Adipocyte (in vitro differentiated cells): ENCODE results near the gene BMP6.

Experiments
- DNase-seq: peaks from one replicate; pipeline ENCODE4 v3.0.0-alpha.2; 2015; ENCODE audit warnings: low read depth
- H3K27me3 ChIP-seq: replicated peaks from 2 replicates; pipeline ENCODE4 v1.7.0; 2013; ENCODE audit warnings: mild to moderate bottlenecking, low read length, moderate library complexity; ENCODE audit not compliant: control insufficient read depth, insufficient read depth
- H3K36me3 ChIP-seq: 2 replicates; pipeline ENCODE4 v1.7.0; 2013; ENCODE audit warnings: low read length, mild to moderate bottlenecking, moderate library complexity; ENCODE audit not compliant: control insufficient read depth, insufficient read depth, severe bottlenecking
- H3K4me1 ChIP-seq: 2 replicates; pipeline ENCODE4 v1.7.0; 2013; ENCODE audit warnings: mild to moderate bottlenecking, low read length, moderate library complexity; ENCODE audit not compliant: control insufficient read depth, insufficient read depth
- H3K4me3 ChIP-seq: 2 replicates; pipeline ENCODE4 v1.7.0; 2013; ENCODE audit warnings: mild to moderate bottlenecking, low read length, moderate library complexity
- H3K9ac ChIP-seq: 2 replicates; pipeline ENCODE4 v1.7.0; 2013; ENCODE audit warnings: mild to moderate bottlenecking, low read length, moderate library complexity
- H3K9me3 ChIP-seq: 2 replicates; pipeline ENCODE4 v1.7.0; 2013; ENCODE audit warnings: mild to moderate bottlenecking, low read length, moderate library complexity; ENCODE audit not compliant: control insufficient read depth

The BMP6 gene

GRCh38 chr6:7879579-7879978, 153.7 kb downstream of the BMP6 start:
- H3K36me3 ChIP-seq, result peaks cover 52% of the 10 kb centered on the region

DNA sequence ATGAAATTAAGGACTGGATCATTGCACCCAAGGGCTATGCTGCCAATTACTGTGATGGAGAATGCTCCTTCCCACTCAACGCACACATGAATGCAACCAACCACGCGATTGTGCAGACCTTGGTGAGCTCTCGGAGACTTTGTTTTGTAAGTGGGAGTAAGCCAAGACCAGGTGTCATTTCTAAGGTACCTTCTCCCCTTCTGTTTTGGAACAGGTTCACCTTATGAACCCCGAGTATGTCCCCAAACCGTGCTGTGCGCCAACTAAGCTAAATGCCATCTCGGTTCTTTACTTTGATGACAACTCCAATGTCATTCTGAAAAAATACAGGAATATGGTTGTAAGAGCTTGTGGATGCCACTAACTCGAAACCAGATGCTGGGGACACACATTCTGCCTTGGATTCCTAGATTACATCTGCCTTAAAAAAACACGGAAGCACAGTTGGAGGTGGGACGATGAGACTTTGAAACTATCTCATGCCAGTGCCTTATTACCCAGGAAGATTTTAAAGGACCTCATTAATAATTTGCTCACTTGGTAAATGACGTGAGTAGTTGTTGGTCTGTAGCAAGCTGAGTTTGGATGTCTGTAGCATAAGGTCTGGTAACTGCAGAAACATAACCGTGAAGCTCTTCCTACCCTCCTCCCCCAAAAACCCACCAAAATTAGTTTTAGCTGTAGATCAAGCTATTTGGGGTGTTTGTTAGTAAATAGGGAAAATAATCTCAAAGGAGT, 154.2 kb downstream of the BMP6 start:
- Histone ChIP-seq H3K4me3 (no peak overlapping the region), H3K36me3 (peaks cover 58% of the 10 kb centered on the region), H3K27me3 (no peaks in the 10 kb centered on the region), H3K9ac (no peak overlapping the region), H3K4me1 (no peaks in the 10 kb centered on the region), H3K9me3 (no peaks in the 10 kb centered on the region)
- DNase-seq, result no peak

More at GRCh38 chr6:7879579-7879978, 153.7 kb downstream of the BMP6 start:
- no peaks in the 10 kb centered on the region for H3K9me3 ChIP-seq
- no peaks in the 10 kb centered on the region for H3K4me1 ChIP-seq
- no peak for DNase-seq
- no peak overlapping the region for H3K9ac ChIP-seq
- no peaks in the 10 kb centered on the region for H3K27me3 ChIP-seq
- H3K4me3 ChIP-seq, result no peak overlapping the region

GRCh38 chr6:7880718-7881107, 154.8 kb downstream of the BMP6 start:
- H3K4me1 ChIP-seq, result no peaks in the 10 kb centered on the region
- no peak overlapping the region for H3K4me3 ChIP-seq
- DNase-seq, result no peak
- peaks cover 63% of the 10 kb centered on the region for H3K36me3 ChIP-seq
- H3K9me3 ChIP-seq, result no peaks in the 10 kb centered on the region
- H3K9ac ChIP-seq, result no peak overlapping the region
- no peaks in the 10 kb centered on the region for H3K27me3 ChIP-seq

DNA sequence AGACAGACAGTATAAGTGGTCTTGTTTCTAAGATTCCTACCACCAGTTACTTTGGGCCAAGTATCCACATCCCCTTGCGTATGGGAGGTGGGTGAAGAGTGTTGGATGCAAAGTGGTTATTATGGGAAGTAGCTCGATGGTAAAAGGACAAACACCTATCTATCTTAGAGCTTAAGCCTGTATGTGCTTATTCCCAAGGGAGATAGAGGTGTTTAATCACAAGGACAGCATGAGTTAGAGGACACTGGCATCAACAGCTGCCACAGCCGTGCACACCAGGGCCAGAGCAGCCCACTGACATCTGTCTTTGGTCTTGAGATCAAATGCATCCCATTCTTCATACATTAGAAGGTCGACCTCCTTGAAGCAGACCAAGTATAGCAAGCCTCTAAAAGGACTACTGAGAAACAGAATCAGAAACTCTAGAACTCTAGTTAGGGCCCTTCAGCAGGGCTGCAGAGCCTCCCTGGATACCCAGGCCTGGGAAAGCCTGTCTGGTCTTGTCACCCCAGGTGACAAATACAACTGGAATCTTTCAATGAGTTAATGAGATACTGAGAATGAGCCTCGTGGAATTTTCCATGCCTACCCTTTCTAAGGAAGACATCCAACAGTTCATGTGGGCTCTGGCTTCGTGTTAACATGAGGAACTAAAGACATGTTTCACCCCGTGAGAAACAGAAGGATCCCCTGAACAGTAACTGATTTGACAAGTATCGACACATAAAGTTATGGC, 156.0 kb downstream of the BMP6 start:
- Histone ChIP-seq H3K9me3 (no peaks in the 10 kb centered on the region), H3K9ac (no peak overlapping the region), H3K36me3 (peaks cover 75% of the 10 kb centered on the region), H3K27me3 (no peaks in the 10 kb centered on the region), H3K4me1 (no peaks in the 10 kb centered on the region), H3K4me3 (no peak overlapping the region)
- no peak for DNase-seq

DNA sequence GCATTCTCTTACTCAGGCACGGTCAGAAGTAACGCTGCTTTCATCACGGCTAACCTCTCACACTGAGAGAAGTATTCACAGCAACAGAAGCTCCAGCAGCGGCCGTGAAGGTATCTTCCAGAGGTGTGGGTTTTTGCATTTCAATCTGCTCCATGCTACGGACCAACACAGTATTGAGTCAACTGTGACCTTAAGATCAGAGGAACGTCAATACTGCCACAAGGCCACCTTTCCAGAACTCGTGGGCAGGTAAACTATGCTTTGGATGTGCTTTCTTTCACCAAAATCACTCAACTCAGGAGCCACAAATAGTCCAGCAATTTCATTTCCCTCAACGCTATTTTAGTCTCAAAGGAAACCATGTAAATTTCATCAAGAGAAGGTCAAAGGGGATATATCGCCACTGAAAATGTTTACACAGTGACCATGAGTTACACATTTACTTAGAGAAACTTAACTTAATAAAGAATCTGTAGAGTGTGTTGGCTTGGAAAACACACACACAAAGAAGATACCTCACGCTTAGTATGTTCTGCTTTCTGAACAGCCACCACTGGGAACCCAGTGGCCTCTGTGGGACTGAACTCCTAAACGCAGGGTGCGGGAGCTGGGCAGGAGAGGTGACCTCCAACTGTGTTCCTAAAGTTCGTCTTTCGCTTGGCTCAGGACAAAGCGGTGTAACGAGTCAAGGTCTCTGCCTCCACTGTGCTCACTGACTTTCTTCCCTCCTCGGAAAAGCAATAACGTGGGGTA, 156.8 kb downstream of the BMP6 start:
- no peak overlapping the region for H3K4me3 ChIP-seq
- H3K4me1 ChIP-seq, result no peaks in the 10 kb centered on the region
- no peak overlapping the region for H3K9ac ChIP-seq
- H3K9me3 ChIP-seq, result no peaks in the 10 kb centered on the region
- peaks cover 83% of the 10 kb centered on the region for H3K36me3 ChIP-seq
- DNase-seq, result no peak
- H3K27me3 ChIP-seq, result no peaks in the 10 kb centered on the region

- no peak for DNase-seq
- peaks cover 90% of the 10 kb centered on the region for H3K36me3 ChIP-seq
Observed at GRCh38 chr6:7883381-7883780, 157.5 kb downstream of the BMP6 start.

DNA sequence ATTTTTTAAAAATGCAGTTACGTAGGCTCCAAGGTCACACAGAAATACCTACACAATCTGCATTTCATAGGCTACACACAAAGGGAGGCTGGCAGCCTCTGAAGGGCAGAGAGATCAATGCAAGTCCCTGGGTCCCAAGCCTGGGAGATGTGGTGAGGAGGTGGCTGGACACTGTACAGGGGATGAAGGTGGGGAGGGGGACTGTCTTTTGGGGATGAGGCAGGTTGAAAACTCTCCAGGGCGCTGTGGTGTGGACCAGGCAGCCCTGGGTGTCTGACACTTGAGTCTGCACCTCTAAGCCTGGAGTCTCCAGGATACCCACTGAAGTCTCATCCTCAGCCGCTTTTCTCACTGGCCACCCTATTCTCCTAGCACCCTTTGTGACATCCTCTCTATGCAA, 160.2 kb downstream of the BMP6 start:
- no peaks in the 10 kb centered on the region for H3K9me3 ChIP-seq
- H3K36me3 ChIP-seq, result peaks cover 99% of the 10 kb centered on the region
- DNase-seq, result no peak
- H3K4me3 ChIP-seq, result no peak overlapping the region
- H3K4me1 ChIP-seq, result no peaks in the 10 kb centered on the region
- no peak overlapping the region for H3K9ac ChIP-seq
- no peaks in the 10 kb centered on the region for H3K27me3 ChIP-seq

More at GRCh38 chr6:7883381-7883780, 157.5 kb downstream of the BMP6 start:
- Histone ChIP-seq H3K9ac (no peak overlapping the region), H3K4me3 (no peak overlapping the region), H3K4me1 (no peaks in the 10 kb centered on the region), H3K27me3 (no peaks in the 10 kb centered on the region), H3K9me3 (no peaks in the 10 kb centered on the region)

DNA sequence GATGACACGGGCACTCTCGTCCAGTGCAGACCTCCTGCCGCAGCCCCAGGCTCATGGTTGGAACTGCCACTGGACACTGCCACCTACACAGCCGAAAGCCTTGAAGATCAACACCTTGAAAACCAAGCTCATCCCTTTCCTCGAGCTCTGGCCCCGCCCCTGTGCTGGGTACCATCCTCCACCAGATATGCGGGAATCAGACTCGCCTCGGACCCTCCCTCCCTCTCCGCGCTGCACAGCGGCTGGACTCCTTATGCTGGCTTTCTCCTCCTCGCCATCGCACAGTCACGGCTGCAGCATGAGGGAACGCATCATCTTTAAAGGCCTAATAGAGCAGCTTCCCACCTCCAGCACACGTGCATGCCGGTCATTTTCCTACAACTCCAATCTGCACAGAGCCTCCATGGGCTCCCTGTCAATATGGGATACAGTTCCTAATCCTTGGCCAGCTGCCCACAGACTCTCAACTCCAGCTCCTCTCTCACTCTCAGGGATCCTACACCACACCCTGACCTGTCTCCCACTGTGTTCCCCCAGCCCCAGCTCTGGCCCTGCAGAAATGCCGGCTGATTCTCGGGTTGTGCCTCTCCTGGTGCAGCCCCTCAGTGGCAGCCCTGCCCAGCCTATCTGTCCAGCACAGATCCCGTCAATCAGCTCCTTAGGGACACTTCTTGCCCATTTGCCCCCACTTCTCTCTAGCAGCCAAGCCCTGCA, 161.5 kb downstream of the BMP6 start:
- no peak for DNase-seq

GRCh38 chr6:7888587-7889357, 162.9 kb downstream of the BMP6 start:
- Histone ChIP-seq H3K36me3 (peaks cover 100% of the 10 kb centered on the region), H3K27me3 (no peaks in the 10 kb centered on the region), H3K9ac (no peak overlapping the region), H3K4me3 (no peak overlapping the region), H3K9me3 (no peaks in the 10 kb centered on the region), H3K4me1 (no peaks in the 10 kb centered on the region)
- DNase-seq, result no peak

More for the DNA sequence above, 161.5 kb downstream of the BMP6 start:
- H3K36me3 ChIP-seq, result peaks cover 100% of the 10 kb centered on the region
- no peak overlapping the region for H3K4me3 ChIP-seq
- H3K9ac ChIP-seq, result no peak overlapping the region
- no peaks in the 10 kb centered on the region for H3K27me3 ChIP-seq
- no peaks in the 10 kb centered on the region for H3K9me3 ChIP-seq
- H3K4me1 ChIP-seq, result no peaks in the 10 kb centered on the region

- no peaks in the 10 kb centered on the region for H3K9me3 ChIP-seq
- DNase-seq, result no peak
- H3K4me1 ChIP-seq, result no peaks in the 10 kb centered on the region
- no peak overlapping the region for H3K4me3 ChIP-seq
- H3K9ac ChIP-seq, result no peak overlapping the region
- no peaks in the 10 kb centered on the region for H3K27me3 ChIP-seq
- H3K36me3 ChIP-seq, result peaks cover 100% of the 10 kb centered on the region
Observed at GRCh38 chr6:7891078-7891872, 165.4 kb downstream of the BMP6 start.
